Eye (tissue), 1 donor: Measurements from ENCODE around the gene ABR.
A peak's percentile ranks its signal among the peaks of the same experiment; 100 is the strongest.
"Not testable (repeated sequence)": the region's sequence is repeated elsewhere in the genome, so short reads cannot be mapped to it uniquely, and the experiment has no call there.

Experiments
- DNase-seq: peaks from one replicate; pipeline ENCODE4 v3.0.0-alpha.2; 2015

The ABR gene

GRCh38 chr17:1003972-1004768 is 175.6 kb downstream of the ABR start:
- DNase-seq: no peak

GRCh38 chr17:1003633-1003971 is 176.2 kb downstream of the ABR start:
- no peak for DNase-seq

- peak; percentile 71 for DNase-seq
Observed at GRCh38 chr17:1002771-1003555, 176.8 kb downstream of the ABR start.

DNA sequence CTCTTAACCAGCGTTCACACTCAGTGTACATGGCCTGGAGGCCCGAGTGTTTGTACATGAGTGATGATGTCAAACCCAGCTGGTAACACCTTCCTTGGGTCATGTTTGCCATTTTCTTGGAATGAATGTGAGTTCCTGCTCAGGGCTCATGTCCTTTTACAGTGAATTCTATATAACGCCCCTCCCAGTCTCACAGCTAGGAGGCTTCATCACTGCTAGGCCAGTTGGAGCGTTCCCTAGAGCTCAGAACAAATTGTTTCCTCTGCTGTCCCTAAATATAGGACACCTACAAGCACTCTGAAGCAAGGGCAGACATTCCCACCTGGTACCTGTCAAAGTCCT is 177.4 kb downstream of the ABR start:
- no peak for DNase-seq

DNA sequence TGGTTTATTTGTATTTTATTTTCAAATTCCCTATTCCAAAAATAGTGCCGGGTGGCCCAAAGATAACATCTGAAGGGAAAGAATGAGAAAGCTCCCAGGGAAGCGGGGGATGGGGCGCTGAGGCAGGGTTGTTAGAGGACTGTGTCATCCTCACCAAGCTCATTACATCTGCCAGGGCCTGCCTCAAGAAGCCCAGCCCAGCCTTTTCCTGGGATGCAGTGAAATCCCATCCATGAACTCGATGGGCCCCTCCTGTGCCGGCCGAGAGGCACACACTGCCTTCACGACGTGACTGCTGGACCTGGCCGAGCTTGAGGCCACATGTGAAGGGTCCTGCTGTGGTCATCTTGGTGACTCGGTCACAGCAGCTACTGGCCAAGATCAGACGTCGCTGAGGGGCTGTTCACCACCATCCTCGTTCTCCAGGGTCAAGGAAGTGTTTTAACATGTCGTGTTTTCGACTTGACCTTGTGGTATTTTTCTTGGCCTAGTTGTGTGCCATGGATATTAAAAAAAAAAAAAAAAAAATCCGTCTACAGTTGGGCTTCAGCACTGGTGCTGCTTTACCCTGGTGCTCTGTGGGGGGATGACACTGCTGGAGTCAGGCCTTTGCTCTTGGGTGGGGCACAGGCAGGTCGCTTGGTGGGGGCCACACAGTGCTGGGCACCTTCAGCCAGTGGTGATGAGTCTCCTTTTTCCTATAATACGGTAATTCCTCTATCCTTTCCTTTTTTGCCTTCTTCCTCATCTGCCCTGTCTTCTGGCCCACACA is 178.0 kb downstream of the ABR start:
- no peak for DNase-seq

DNA sequence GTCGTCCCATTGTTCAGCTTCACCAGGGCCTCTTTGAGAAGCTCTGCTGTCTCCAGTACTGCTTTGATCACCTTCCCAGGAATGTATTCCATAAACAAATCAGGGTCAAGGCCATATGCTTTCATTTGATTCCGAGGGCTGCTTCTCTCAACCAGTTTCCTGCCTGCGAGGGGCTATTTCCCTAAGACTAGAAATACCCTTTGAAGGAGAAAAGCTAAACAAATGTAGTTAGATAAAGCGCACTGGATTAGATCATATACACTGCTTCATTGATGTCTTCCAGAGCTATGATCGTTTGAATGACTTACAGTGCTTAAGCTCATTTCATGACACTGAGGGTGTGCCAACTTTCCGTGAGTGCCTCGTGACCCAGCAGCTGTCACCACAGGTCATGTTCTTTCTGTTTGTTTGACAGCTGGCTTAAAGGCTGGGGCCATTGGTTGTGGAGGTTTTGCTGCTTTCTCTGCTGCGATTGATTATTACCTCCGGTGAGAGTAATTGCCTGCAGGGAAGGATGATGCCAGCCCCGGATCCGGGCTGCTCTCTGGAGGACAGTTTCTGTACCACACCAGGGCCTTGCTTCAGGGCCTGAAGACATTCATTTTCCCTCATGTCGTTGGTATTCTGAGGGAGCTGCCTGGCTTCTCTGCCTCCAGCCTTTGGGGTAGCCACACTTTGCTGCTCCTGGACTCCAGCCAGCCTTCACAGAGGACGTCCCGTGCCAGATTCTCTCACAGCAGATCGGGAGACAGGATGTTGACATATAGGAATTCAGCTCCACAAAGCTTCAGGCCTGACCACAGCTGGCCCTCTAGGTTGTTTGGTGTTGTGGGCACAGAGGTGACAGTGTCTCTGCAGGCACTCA is 179.0 kb downstream of the ABR start:
- peak; percentile 49 for DNase-seq

- DNase-seq: no peak
Observed at GRCh38 chr17:998111-998510, 181.7 kb downstream of the ABR start.

DNA sequence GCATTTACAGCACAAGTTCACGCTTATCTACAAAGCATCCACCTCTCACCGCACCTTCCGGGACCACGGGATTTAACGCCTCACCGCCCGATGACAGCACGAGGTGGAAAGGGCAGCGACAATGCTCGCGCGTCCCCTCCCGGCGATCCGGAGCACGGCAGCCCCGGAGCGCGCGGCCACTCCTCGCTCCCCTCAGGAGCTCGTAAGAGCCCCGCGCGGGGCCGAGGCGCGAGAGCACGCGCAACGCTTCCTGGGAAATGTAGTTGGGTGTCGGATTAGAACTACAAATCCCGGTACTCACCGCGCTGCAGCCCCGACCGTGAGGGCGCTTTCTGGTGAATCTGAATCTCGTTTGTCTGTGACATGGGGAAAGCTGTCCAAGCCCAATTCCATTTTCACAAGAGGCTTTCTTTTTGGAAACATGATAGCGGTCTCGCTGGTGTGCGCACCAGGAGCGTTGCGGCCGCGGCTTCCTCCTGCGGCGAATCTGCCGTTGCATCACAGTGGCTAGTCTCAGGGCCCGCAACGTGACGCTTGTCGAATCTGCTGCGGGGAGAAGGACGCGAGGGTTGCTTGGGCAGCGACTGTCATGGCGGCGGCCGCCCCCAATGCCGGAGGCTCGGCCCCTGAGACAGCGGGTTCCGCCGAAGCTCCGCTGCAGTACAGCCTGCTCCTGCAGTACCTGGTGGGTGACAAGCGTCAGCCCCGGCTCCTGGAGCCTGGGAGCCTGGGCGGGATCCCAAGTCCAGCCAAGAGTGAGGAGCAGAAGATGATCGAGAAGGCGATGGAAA is 183.0 kb downstream of the ABR start, which contains the start of gene TIMM22:
Gene TIMM22, plus strand, starts transcription at position 576 of the 791 bp plus-strand sequence. Its CDS starts 14 bp downstream, at position 590.
- peak; percentile 99 for DNase-seq

DNA sequence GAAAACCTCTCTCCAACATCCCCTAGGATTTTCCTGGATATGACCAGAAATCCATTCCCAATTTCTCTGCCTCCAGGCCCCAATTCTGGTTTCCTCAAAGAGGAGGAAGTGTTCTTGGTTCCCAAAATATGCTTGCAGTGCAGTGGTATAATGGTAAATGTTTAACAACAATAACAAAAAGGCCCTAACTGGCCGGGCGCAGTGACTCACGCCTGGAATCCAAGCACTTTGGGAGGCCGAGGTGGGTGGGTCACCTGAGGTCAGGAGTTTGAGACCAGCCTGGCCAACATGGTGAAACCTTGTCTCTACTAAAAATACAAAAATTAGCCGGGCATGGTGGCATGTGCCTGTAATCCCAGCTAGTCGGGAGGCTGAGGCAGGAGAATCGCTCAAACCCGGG is 184.5 kb downstream of the ABR start:
- DNase-seq: not testable (repeated sequence)

DNA sequence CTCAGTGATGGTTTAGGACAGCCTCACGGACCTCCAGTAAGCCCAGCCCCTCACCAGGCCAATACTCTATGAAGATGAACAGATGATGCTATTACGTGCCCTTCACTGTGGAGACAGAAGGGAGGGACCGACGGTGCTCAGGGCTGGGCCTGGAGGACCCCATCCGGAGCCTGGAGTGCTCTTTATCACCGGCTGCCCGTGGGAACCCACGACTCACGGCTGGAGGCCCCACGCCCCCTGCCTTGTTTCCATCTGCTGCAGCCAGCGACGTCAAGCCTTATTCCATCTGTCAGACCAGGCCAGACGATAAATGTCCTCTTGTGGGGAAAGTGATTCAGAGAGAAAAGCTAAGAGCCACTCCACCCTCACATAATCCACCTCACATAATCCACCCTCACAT is 186.8 kb downstream of the ABR start:
- no peak for DNase-seq

DNA sequence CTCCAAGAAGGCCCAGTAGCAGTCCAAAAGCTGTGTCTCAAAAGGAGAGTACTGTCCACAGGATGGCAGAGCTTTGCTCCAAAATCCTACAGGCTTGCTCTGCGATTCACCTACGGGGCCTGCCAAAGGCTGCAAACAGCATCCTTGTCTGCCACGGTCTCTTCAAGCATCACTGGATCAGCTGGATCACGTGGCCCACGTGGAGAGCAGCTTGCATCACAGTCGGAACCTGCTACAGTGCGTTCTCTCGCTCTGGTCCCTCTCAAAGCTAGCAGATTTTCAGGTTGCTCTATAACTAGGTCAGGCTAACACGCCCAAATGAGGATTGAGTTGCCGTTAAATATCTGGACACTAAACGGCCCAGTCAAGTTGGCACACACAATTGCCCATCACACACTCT is 191.2 kb downstream of the ABR start:
- no peak for DNase-seq

- no peak for DNase-seq
Observed at GRCh38 chr17:987931-988330, 191.8 kb downstream of the ABR start.

GRCh38 chr17:986322-986929 is 193.4 kb downstream of the ABR start:
- no peak for DNase-seq

- no peak for DNase-seq
Observed at GRCh38 chr17:983921-984320, 195.9 kb downstream of the ABR start.

GRCh38 chr17:981292-981658 is 198.5 kb downstream of the ABR start:
- DNase-seq: no peak

- DNase-seq: peak; percentile 96
Observed at GRCh38 chr17:980406-981291, 199.1 kb downstream of the ABR start.

GRCh38 chr17:979539-980405 is 200.0 kb downstream of the ABR start, which contains the start of gene NXN:
NXN (minus strand) TSS chr17:979776.
- DNase-seq: peak; percentile 95

DNA sequence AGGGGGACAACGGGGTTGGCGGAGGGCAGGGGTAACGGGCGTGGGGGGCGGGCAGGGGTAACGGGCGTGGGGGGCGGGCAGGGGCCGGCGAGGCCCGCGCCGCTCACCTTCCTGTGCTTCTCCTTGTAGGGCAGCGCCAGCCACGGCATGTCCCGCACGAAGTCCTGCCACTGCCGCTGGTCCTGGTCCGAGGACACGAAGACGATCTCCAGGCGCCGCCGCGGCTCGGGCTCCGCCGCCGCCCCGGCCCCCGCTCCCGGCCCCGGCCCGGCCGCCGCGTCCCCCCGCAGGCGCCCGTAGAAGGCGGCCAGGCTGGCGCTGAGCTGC is 200.6 kb downstream of the ABR start:
- DNase-seq: no peak
